Naive B cell (primary cell): ENCODE data around the gene GCC2. TPM values are rescaled to one million over a fixed set of nuclear protein-coding genes. Genes with fewer than 3 reads are reported as not detected.
"Not testable (repeated sequence)": the region's sequence is repeated elsewhere in the genome, so short reads cannot be mapped to it uniquely, and the experiment has no call there.

Source experiments
- ATAC-seq, 2 donors: fragments of 150-1000 bp; cut with Tn5 transposase; 2 replicates each; pipeline ENCODE4 v1.10.0; 2021; ENCODE audit warnings: low read depth in 2 of 2, mild to moderate bottlenecking in 2 of 2, moderate library complexity in 2 of 2
- DNase-seq: peaks from one replicate; pipeline ENCODE4 v3.0.0; 2022
- H3K27ac Mint-ChIP-seq, 6 donors: one replicate each; pipeline ENCODE4 v1.8.0; 2020 to 2022; ENCODE audit warnings: mild to moderate bottlenecking in 6 of 6, mixed read lengths in 6 of 6, moderate library complexity in 5 of 6, inconsistent platforms in 2 of 6
- H3K27me3 Mint-ChIP-seq, 3 donors: one replicate each; pipeline ENCODE4 v1.8.0; 2021 to 2022; ENCODE audit warnings: mixed read lengths in 3 of 3, mild to moderate bottlenecking in 1 of 3
- H3K36me3 Mint-ChIP-seq, 2 donors: one replicate each; pipeline ENCODE4 v1.8.0; 2020 to 2022; ENCODE audit warnings: mixed read lengths in 2 of 2, inconsistent platforms in 1 of 2, mild to moderate bottlenecking in 1 of 2
- H3K4me1 Mint-ChIP-seq, 3 donors: one replicate each; pipeline ENCODE4 v1.8.0; 2020 to 2022; ENCODE audit warnings: mixed read lengths in 3 of 3, inconsistent platforms in 1 of 3, mild to moderate bottlenecking in 1 of 3, moderate library complexity in 1 of 3
- H3K4me3 Mint-ChIP-seq, 8 donors: one replicate each; pipeline ENCODE4 v1.8.0; 2020 to 2022; ENCODE audit warnings: mild to moderate bottlenecking in 8 of 8, mixed read lengths in 8 of 8, moderate library complexity in 8 of 8, inconsistent platforms in 2 of 8
- H3K9me3 Mint-ChIP-seq, 7 donors: one replicate each; pipeline ENCODE4 v1.8.0; 2020 to 2022; ENCODE audit warnings: mixed read lengths in 7 of 7, mild to moderate bottlenecking in 5 of 7, inconsistent platforms in 2 of 7, moderate library complexity in 1 of 7
- polyA plus RNA-seq, 6 donors: library from polyadenylated mRNA; unstranded; fragments of 300-500 nt; fragmentation: Illumina TruSeq; gene quantifications; one replicate each; pipeline ENCODE4 v1.2.3, GENCODE V29; 2021; ENCODE audit warnings: low read depth in 6 of 6

Gene GCC2
- polyA plus RNA-seq, 6 donors from 2014 or later: 16.4 to 80.1 (median 41.0) TPM

GRCh38 chr2:108512431-108512830 lies 63.4 kb downstream of the GCC2 start:
- not testable (repeated sequence) for H3K27me3 Mint-ChIP-seq, DNase-seq, H3K4me3 Mint-ChIP-seq, H3K36me3 Mint-ChIP-seq, H3K4me1 Mint-ChIP-seq, H3K9me3 Mint-ChIP-seq, ATAC-seq
- peak overlapping the region in 1 of 6 donors; percentile 9 for H3K27ac Mint-ChIP-seq

- not testable (repeated sequence) for H3K36me3 Mint-ChIP-seq, H3K4me3 Mint-ChIP-seq, H3K27ac Mint-ChIP-seq, DNase-seq, H3K27me3 Mint-ChIP-seq, H3K4me1 Mint-ChIP-seq, ATAC-seq
- peaks cover 4 to 18% (median 11%) of the 10 kb centered on the region in 7 donors for H3K9me3 Mint-ChIP-seq
Measured at GRCh38 chr2:108514478-108514877, 65.5 kb downstream of the GCC2 start.

GRCh38 chr2:108524688-108525087 lies 75.7 kb downstream of the GCC2 start:
- not testable (repeated sequence) for DNase-seq, ATAC-seq, H3K4me1 Mint-ChIP-seq, H3K27me3 Mint-ChIP-seq, H3K4me3 Mint-ChIP-seq, H3K9me3 Mint-ChIP-seq, H3K36me3 Mint-ChIP-seq
- peak overlapping the region in 2 of 6 donors; percentile 6 to 56 for H3K27ac Mint-ChIP-seq

- H3K4me1 Mint-ChIP-seq, H3K27me3 Mint-ChIP-seq, H3K36me3 Mint-ChIP-seq, H3K9me3 Mint-ChIP-seq, DNase-seq, ATAC-seq: not testable (repeated sequence)
- peak overlapping the region in 2 of 8 donors; percentile 38 to 70 for H3K4me3 Mint-ChIP-seq
- peak overlapping the region in 5 of 6 donors; percentile 27 to 87 (median 38) for H3K27ac Mint-ChIP-seq
Measured at GRCh38 chr2:108525258-108525657, 76.3 kb downstream of the GCC2 start.

- no peak for ATAC-seq
- H3K27ac Mint-ChIP-seq: peak overlapping the region in 1 of 6 donors; percentile 60
- DNase-seq: no peak
- H3K27me3 Mint-ChIP-seq: no peaks in the 10 kb centered on the region
- H3K9me3 Mint-ChIP-seq: no peaks in the 10 kb centered on the region
- H3K36me3 Mint-ChIP-seq: no peaks in the 10 kb centered on the region
- peaks cover 10 to 23% (median 18%) of the 10 kb centered on the region in 3 donors for H3K4me1 Mint-ChIP-seq
- peak overlapping the region in 4 of 8 donors; percentile 1 to 75 (median 36) for H3K4me3 Mint-ChIP-seq
Measured at GRCh38 chr2:108531674-108532055, 82.7 kb downstream of the GCC2 start.

GRCh38 chr2:108533832-108534583 lies 85.0 kb downstream of the GCC2 start, which contains the start of gene LIMS1:
Gene LIMS1 (plus strand): TSS chr2:108534470. CDS start chr2:108534563, 93 bp downstream.
- Mint-ChIP-seq H3K4me1 (peaks cover 10 to 24% (median 23%) of the 10 kb centered on the region in 3 donors), H3K27me3 (no peaks in the 10 kb centered on the region), H3K27ac (peak within 1 kb of the TSS; percentile 70 to 92 (median 81)), H3K9me3 (no peaks in the 10 kb centered on the region), H3K4me3 (peak within 1 kb of the TSS; percentile 87 to 98 (median 95)), H3K36me3 (no peaks in the 10 kb centered on the region)
- peak; percentile 78 for DNase-seq
- peak; percentile 88 to 90 for ATAC-seq

GRCh38 chr2:108534584-108535356 lies 85.8 kb downstream of the GCC2 start:
- Mint-ChIP-seq H3K27ac (peak overlapping the region; percentile 70 to 92 (median 78)), H3K27me3 (no peaks in the 10 kb centered on the region), H3K9me3 (no peaks in the 10 kb centered on the region)

GRCh38 chr2:108535357-108535631 lies 86.3 kb downstream of the GCC2 start:
- Mint-ChIP-seq H3K27ac (peak overlapping the region in 4 of 6 donors; percentile 5 to 80 (median 74)), H3K9me3 (no peaks in the 10 kb centered on the region), H3K4me3 (peak overlapping the region; percentile 73 to 98 (median 93)), H3K36me3 (no peaks in the 10 kb centered on the region), H3K4me1 (peaks cover 10 to 24% (median 23%) of the 10 kb centered on the region in 3 donors), H3K27me3 (no peaks in the 10 kb centered on the region)
- ATAC-seq (no peak), DNase-seq (no peak)

More at GRCh38 chr2:108534584-108535356, 85.8 kb downstream of the GCC2 start:
- Mint-ChIP-seq H3K4me3 (peak overlapping the region; percentile 87 to 98 (median 95)), H3K36me3 (no peaks in the 10 kb centered on the region), H3K4me1 (peaks cover 10 to 24% (median 23%) of the 10 kb centered on the region in 3 donors)
- ATAC-seq: peak; percentile 35 to 41
- no peak for DNase-seq

DNA sequence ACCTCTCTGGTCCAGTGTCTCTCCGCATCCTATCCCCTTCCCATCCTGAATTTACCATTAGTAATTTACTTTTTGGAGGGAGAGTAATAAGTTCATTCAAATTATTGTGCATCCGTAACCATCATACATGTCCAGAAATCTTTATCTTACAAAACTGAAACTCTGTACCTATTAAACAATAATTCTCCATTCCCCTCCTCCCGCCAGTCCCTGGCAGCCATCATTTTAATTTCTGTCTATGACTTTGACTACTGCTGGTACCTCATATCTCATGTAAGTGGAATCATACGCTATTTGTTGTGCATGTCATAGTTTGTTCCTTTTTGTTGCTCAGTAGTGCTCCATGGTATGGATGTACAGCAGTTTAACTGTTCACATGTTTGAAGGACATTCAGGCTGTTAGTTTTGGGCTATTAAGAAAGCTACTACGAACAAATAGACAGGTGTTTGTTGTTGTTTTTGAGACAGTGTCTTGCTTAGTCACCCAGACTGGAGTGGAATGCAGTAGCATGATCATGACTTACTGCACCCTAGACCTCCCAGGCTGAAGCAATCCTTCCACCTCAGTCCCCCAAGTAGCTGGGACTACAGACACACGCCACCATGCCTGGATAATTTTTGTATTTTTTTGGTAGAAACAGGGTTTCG lies 87.3 kb downstream of the GCC2 start:
- ATAC-seq (no peak), DNase-seq (no peak)
- Mint-ChIP-seq H3K27ac (no peak overlapping the region), H3K4me3 (peak overlapping the region in 5 of 8 donors; percentile 5 to 91 (median 56)), H3K9me3 (no peaks in the 10 kb centered on the region), H3K36me3 (no peaks in the 10 kb centered on the region), H3K4me1 (peaks cover 14 to 17% (median 16%) of the 10 kb centered on the region in 3 donors), H3K27me3 (no peaks in the 10 kb centered on the region)

- peak overlapping the region in 1 of 6 donors; percentile 32 for H3K27ac Mint-ChIP-seq
- no peaks in the 10 kb centered on the region for H3K36me3 Mint-ChIP-seq
- no peaks in the 10 kb centered on the region for H3K9me3 Mint-ChIP-seq
- no peak for ATAC-seq
- H3K4me1 Mint-ChIP-seq: peaks cover 15 to 16% (median 16%) of the 10 kb centered on the region in 3 donors
- no peaks in the 10 kb centered on the region for H3K27me3 Mint-ChIP-seq
- peak overlapping the region in 1 of 8 donors; percentile 32 for H3K4me3 Mint-ChIP-seq
- DNase-seq: no peak
Measured at GRCh38 chr2:108536911-108537310, 87.9 kb downstream of the GCC2 start.

DNA sequence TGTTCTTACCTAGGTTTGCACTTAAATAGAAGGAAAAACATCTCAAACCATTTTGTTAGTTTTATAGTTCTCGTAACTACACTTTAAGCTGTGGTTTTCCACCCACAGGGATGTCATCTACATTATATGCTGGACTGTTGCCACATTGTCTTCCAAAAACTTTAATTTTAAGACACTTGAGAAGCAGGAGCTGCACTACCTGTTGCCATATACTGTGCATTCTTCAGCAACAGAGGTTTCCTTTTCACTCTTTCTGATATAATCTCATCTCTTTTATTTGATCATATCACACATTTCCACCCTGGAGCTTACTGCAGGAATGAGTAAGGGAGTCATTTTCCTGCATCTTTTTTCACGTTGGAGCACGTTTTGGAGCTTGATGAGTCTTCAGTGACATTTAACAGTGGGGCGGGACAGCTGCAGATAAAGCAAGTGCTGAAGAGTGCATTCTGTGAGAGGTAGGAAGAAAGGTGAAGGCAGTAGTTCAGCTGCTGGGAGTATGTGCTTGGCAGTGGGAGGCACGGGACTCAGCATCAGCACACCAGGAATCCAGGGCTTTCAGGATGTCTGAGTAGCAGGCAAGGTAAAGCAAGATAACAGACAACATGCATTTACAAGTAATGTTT lies 89.1 kb downstream of the GCC2 start:
- Mint-ChIP-seq H3K36me3 (no peaks in the 10 kb centered on the region), H3K27me3 (no peaks in the 10 kb centered on the region), H3K9me3 (no peaks in the 10 kb centered on the region), H3K4me3 (peak overlapping the region in 1 of 8 donors; percentile 32), H3K4me1 (peaks cover 13 to 16% (median 16%) of the 10 kb centered on the region in 3 donors), H3K27ac (peak overlapping the region in 1 of 6 donors; percentile 26)
- DNase-seq (no peak), ATAC-seq (no peak)

- H3K27ac Mint-ChIP-seq: peak overlapping the region in 1 of 6 donors; percentile 24
- H3K4me3 Mint-ChIP-seq: no peak overlapping the region
- H3K27me3 Mint-ChIP-seq: no peaks in the 10 kb centered on the region
- no peak for DNase-seq
- peaks cover 0 to 6% (median 6%) of the 10 kb centered on the region in 3 donors for H3K4me1 Mint-ChIP-seq
- H3K9me3 Mint-ChIP-seq: no peaks in the 10 kb centered on the region
- ATAC-seq: no peak
- no peaks in the 10 kb centered on the region for H3K36me3 Mint-ChIP-seq
Measured at GRCh38 chr2:108541451-108541850, 92.4 kb downstream of the GCC2 start.

- Mint-ChIP-seq H3K9me3 (no peaks in the 10 kb centered on the region), H3K4me1 (peaks cover 0 to 6% (median 6%) of the 10 kb centered on the region in 3 donors), H3K36me3 (no peaks in the 10 kb centered on the region), H3K27me3 (no peaks in the 10 kb centered on the region), H3K4me3 (no peak overlapping the region), H3K27ac (no peak overlapping the region)
- ATAC-seq (no peak), DNase-seq (no peak)
Measured at GRCh38 chr2:108542071-108542470, 93.1 kb downstream of the GCC2 start.
